ENCODE results near the gene KRTAP5-9.

The KRTAP5-9 gene

DNA sequence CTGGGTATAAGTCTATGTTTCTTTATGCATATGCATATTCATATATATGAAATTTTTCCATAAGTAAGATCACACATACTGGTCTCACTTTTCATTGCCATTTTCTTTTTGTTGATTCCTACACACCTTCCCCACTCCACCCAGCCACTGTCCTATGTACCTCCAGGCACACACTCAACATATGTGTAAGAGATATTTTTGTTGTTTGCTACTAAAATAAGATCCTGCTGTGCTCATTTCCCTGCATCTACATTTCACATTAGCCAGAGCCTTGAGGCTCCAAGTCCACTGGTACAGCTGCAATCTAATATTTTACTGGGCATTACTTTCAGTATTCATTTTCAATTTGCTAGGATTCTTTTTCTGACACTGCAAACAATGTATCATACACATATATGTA is 9.0 kb downstream of the KRTAP5-9 start:
- Histone ChIP-seq H3K9me3 (ENCODE audit: low read length) (no peaks in the 10 kb centered on the region), H3K9me2 (ENCODE audit: low read depth, low read length) (no peaks in the 10 kb centered on the region)
- TF ChIP-seq, protein P1, sequence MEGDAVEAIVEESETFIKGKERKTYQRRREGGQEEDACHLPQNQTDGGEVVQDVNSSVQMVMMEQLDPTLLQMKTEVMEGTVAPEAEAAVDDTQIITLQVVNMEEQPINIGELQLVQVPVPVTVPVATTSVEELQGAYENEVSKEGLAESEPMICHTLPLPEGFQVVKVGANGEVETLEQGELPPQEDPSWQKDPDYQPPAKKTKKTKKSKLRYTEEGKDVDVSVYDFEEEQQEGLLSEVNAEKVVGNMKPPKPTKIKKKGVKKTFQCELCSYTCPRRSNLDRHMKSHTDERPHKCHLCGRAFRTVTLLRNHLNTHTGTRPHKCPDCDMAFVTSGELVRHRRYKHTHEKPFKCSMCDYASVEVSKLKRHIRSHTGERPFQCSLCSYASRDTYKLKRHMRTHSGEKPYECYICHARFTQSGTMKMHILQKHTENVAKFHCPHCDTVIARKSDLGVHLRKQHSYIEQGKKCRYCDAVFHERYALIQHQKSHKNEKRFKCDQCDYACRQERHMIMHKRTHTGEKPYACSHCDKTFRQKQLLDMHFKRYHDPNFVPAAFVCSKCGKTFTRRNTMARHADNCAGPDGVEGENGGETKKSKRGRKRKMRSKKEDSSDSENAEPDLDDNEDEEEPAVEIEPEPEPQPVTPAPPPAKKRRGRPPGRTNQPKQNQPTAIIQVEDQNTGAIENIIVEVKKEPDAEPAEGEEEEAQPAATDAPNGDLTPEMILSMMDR (IDR thresholded peaks at IDR 0.05; ENCODE audit: low read length), result no peak
- no peak for TF ChIP-seq EZH2 (IDR thresholded peaks at IDR 0.05; ENCODE audit: borderline replicate concordance, low read length)

DNA sequence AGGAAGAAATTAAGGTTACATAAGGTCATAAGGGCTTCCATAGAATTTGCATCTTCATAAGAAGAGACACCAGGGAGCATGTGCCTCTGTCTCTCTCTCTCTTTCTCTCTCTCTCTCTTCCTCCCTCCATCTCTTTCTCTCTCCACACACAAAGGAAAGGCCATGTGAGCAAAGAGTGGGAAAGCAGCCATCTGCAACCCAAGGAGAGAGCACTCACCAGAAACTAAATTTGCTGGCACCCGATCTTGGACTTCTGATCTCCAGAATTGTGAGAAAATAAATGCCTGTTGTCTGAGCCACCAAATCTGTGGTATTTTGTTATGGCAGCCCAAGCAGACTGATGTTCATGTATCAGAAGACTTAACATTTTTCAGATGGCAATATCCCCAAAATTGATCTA is 10.8 kb downstream of the KRTAP5-9 start:
- no peaks in the 10 kb centered on the region for H3K27me3 ChIP-seq (ENCODE audit: insufficient read depth, low read length)
- no peaks in the 10 kb centered on the region for H4K20me1 ChIP-seq (ENCODE audit: insufficient read depth, low read length)
- H3K79me2 ChIP-seq (ENCODE audit: insufficient read depth, low read length), result no peaks in the 10 kb centered on the region
- H3K4me2 ChIP-seq (ENCODE audit: low read length), result no peak overlapping the region
- no peaks in the 10 kb centered on the region for H3K4me1 ChIP-seq (ENCODE audit: insufficient read depth, low read length, severe bottlenecking)
- H3K9me2 ChIP-seq (ENCODE audit: low read depth, low read length), result no peaks in the 10 kb centered on the region
- no peak overlapping the region for H3K4me3 ChIP-seq (ENCODE audit: low read depth, low read length, poor library complexity, severe bottlenecking)
- H2AFZ ChIP-seq (ENCODE audit: low read length), result no peak overlapping the region
- H3K36me3 ChIP-seq (ENCODE audit: insufficient read depth, low read length), result no peaks in the 10 kb centered on the region
- no peaks in the 10 kb centered on the region for H3K9me3 ChIP-seq (ENCODE audit: low read length)
- no peak overlapping the region for H3K9ac ChIP-seq (ENCODE audit: low read length)
- no peaks in the 10 kb centered on the region for H3F3A ChIP-seq (ENCODE audit: insufficient read depth, low read length)
- TF ChIP-seq EZH2 (IDR thresholded peaks at IDR 0.05; ENCODE audit: borderline replicate concordance, low read length), result no peak
- TF ChIP-seq, protein P1 (IDR thresholded peaks at IDR 0.05; ENCODE audit: low read length), result no peak
- H3K27ac ChIP-seq (ENCODE audit: low read depth, low read length, poor library complexity, severe bottlenecking), result no peak overlapping the region

More for the DNA sequence above, 9.0 kb downstream of the KRTAP5-9 start:
- Histone ChIP-seq H4K20me1 (ENCODE audit: insufficient read depth, low read length) (no peaks in the 10 kb centered on the region), H3K4me2 (ENCODE audit: low read length) (no peak overlapping the region), H3K4me1 (ENCODE audit: insufficient read depth, low read length, severe bottlenecking) (no peaks in the 10 kb centered on the region), H3K9ac (ENCODE audit: low read length) (no peak overlapping the region), H3F3A (ENCODE audit: insufficient read depth, low read length) (no peaks in the 10 kb centered on the region), H3K27me3 (ENCODE audit: insufficient read depth, low read length) (no peaks in the 10 kb centered on the region), H2AFZ (ENCODE audit: low read length) (no peak overlapping the region), H3K36me3 (ENCODE audit: insufficient read depth, low read length) (no peaks in the 10 kb centered on the region), H3K79me2 (ENCODE audit: insufficient read depth, low read length) (no peaks in the 10 kb centered on the region), H3K27ac (ENCODE audit: low read depth, low read length, poor library complexity, severe bottlenecking) (no peak overlapping the region), H3K4me3 (ENCODE audit: low read depth, low read length, poor library complexity, severe bottlenecking) (no peak overlapping the region)

DNA sequence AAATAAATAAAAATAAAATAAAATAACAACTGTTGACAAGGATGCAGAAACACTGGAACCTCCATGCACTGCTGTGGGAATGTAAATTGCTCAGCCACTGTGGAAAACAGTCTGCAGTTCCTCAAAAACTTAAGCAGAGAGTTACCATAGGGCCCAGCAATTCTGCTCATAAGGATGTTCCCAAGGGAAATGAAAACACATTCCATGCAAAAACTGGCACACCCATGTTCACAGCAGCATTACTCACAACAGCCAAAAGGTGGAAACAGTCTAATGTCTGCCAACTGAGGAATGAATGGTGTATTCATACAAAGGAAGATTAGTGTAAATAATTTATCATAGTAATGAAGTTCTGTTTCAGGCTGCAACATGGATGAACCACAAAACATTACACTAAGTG is 13.9 kb downstream of the KRTAP5-9 start:
- Histone ChIP-seq H3K9me3 (ENCODE audit: low read length) (no peaks in the 10 kb centered on the region), H3K27ac (ENCODE audit: low read depth, low read length, poor library complexity, severe bottlenecking) (no peak overlapping the region), H3K4me2 (ENCODE audit: low read length) (no peak overlapping the region), H3K79me2 (ENCODE audit: insufficient read depth, low read length) (no peaks in the 10 kb centered on the region), H3K9me2 (ENCODE audit: low read depth, low read length) (no peaks in the 10 kb centered on the region), H3K9ac (ENCODE audit: low read length) (no peak overlapping the region), H2AFZ (ENCODE audit: low read length) (no peak overlapping the region), H4K20me1 (ENCODE audit: insufficient read depth, low read length) (no peaks in the 10 kb centered on the region), H3F3A (ENCODE audit: insufficient read depth, low read length) (no peaks in the 10 kb centered on the region), H3K4me1 (ENCODE audit: insufficient read depth, low read length, severe bottlenecking) (no peaks in the 10 kb centered on the region), H3K27me3 (ENCODE audit: insufficient read depth, low read length) (no peaks in the 10 kb centered on the region), H3K36me3 (ENCODE audit: insufficient read depth, low read length) (no peaks in the 10 kb centered on the region), H3K4me3 (ENCODE audit: low read depth, low read length, poor library complexity, severe bottlenecking) (no peak overlapping the region)
- TF ChIP-seq, protein P1 (IDR thresholded peaks at IDR 0.05; ENCODE audit: low read length), result no peak
- no peak for TF ChIP-seq EZH2 (IDR thresholded peaks at IDR 0.05; ENCODE audit: borderline replicate concordance, low read length)
